ENCODE measurements around the gene ILKAP. TPM values are rescaled to one million over a fixed set of nuclear protein-coding genes. Genes with fewer than 3 reads are reported as not detected.

ILKAP gene
- total and polyA plus RNA-seq, 8 donors = 30.6 to 57.3 (median 46.3) TPM

- Histone ChIP-seq H3K4me3 (no peak overlapping the region), H3K4me1 (peaks cover 0 to 5% of the 10 kb centered on the region in 2 donors), H3K27me3 (peaks cover 0 to 25% of the 10 kb centered on the region in 2 donors), H3K27ac (no peak overlapping the region), H3K9me3 (no peaks in the 10 kb centered on the region), H3K36me3 (no peaks in the 10 kb centered on the region)
- peak in 1 of 4 donors; percentile 74 for DNase-seq
- no peak for ATAC-seq
- no peak for TF ChIP-seq CTCF (IDR thresholded peaks at IDR 0.05)
- intact Hi-C loops (cut with DNase I) = no loop called here
These were observed 74.9 kb downstream of the ILKAP start for GRCh38 chr2:238128534-238129001.

GRCh38 chr2:238128061-238128440 is 75.4 kb downstream of the ILKAP start:
- intact Hi-C loops (cut with DNase I) = no loop called here
- Histone ChIP-seq H3K27ac (no peak overlapping the region), H3K27me3 (peaks cover 0 to 25% of the 10 kb centered on the region in 2 donors), H3K36me3 (no peaks in the 10 kb centered on the region), H3K4me3 (no peak overlapping the region), H3K9me3 (no peaks in the 10 kb centered on the region), H3K4me1 (peaks cover 0 to 5% of the 10 kb centered on the region in 2 donors)
- DNase-seq (peak in 1 of 4 donors; percentile 72), ATAC-seq (no peak)
- no peak for TF ChIP-seq CTCF (IDR thresholded peaks at IDR 0.05)

GRCh38 chr2:238127165-238128060 is 76.1 kb downstream of the ILKAP start:
- peak; percentile 80 for ATAC-seq
- Histone ChIP-seq H3K4me3 (peak overlapping the region in 1 of 2 donors; percentile 1), H3K27ac (no peak overlapping the region)

GRCh38 chr2:238126775-238127164 is 76.7 kb downstream of the ILKAP start:
- ATAC-seq (no peak), DNase-seq (no peak)
- Histone ChIP-seq H3K9me3 (no peaks in the 10 kb centered on the region), H3K4me3 (no peak overlapping the region), H3K4me1 (peaks cover 0 to 5% of the 10 kb centered on the region in 2 donors), H3K36me3 (no peaks in the 10 kb centered on the region), H3K27ac (no peak overlapping the region), H3K27me3 (peaks cover 0 to 30% of the 10 kb centered on the region in 2 donors)
- no peak for TF ChIP-seq CTCF (IDR thresholded peaks at IDR 0.05)
- intact Hi-C loops (cut with DNase I) = no loop called here

More at GRCh38 chr2:238127165-238128060, 76.1 kb downstream of the ILKAP start:
- H3K9me3 ChIP-seq = no peaks in the 10 kb centered on the region
- H3K36me3 ChIP-seq = no peaks in the 10 kb centered on the region
- H3K27me3 ChIP-seq = peaks cover 0 to 28% of the 10 kb centered on the region in 2 donors
- intact Hi-C loops (cut with DNase I) = no loop called here
- no peak for TF ChIP-seq CTCF (IDR thresholded peaks at IDR 0.05)
- H3K4me1 ChIP-seq = peaks cover 0 to 5% of the 10 kb centered on the region in 2 donors
- DNase-seq = peak in 3 of 4 donors; percentile 54 to 82 (median 80)

GRCh38 chr2:238126338-238126737 is 77.2 kb downstream of the ILKAP start:
- Histone ChIP-seq H3K9me3 (no peaks in the 10 kb centered on the region), H3K36me3 (no peaks in the 10 kb centered on the region), H3K27ac (no peak overlapping the region), H3K4me3 (no peak overlapping the region), H3K4me1 (peaks cover 0 to 5% of the 10 kb centered on the region in 2 donors), H3K27me3 (peaks cover 0 to 30% of the 10 kb centered on the region in 2 donors)
- no peak for TF ChIP-seq CTCF (IDR thresholded peaks at IDR 0.05)
- no peak for ATAC-seq
- DNase-seq = no peak
- intact Hi-C loops (cut with DNase I) = no loop called here
